MCF 10A (cell line): Measurements from ENCODE around the gene CTDNEP1. TPM values are rescaled to one million over a fixed set of nuclear protein-coding genes. Genes with fewer than 3 reads are reported as not detected.

ENCODE experiments used
- BruUV-seq: library from RNA; stranded (reverse); fragments of 400-500 nt; replicated peaks from 2 replicates; lab custom pipeline; 2021; lab: Mats Ljungman, UMichigan
- CTCF ChIA-PET: fragments of 300-600 bp; sonication (Branson Sonifier 250); formaldehyde crosslinking; extraction: SDS; loops from one replicate; lab custom pipeline; 2021; ENCODE audit warnings: antibody characterized with exemption, inconsistent platforms; lab: Yijun Ruan, JAX
- POLR2A ChIA-PET: fragments of 300-600, 350-650 bp; sonication (Branson Sonifier 250); formaldehyde crosslinking; extraction: SDS; loops from one replicate; lab custom pipeline; 2020; ENCODE audit warnings: antibody characterized with exemption, inconsistent platforms; lab: Yijun Ruan, JAX
- DNase-seq: peaks from one replicate; pipeline ENCODE4 v3.0.0-alpha.2; 2018; ENCODE audit not compliant: unreplicated experiment
- H3K27ac Mint-ChIP-seq: one replicate; pipeline ENCODE4 v1.8.0; 2022; ENCODE audit warnings: mild to moderate bottlenecking, low read depth, mixed read lengths; ENCODE audit not compliant: unreplicated experiment
- H3K27me3 Mint-ChIP-seq: one replicate; pipeline ENCODE4 v1.8.0; 2022; ENCODE audit warnings: mixed read lengths; ENCODE audit not compliant: insufficient read depth, unreplicated experiment
- H3K36me3 Mint-ChIP-seq: one replicate; pipeline ENCODE4 v1.8.0; 2022; ENCODE audit warnings: mild to moderate bottlenecking, moderate library complexity, mixed read lengths; ENCODE audit not compliant: insufficient read depth, unreplicated experiment
- H3K4me1 Mint-ChIP-seq: one replicate; pipeline ENCODE4 v1.8.0; 2022; ENCODE audit warnings: mixed read lengths; ENCODE audit not compliant: insufficient read depth, unreplicated experiment
- H3K4me3 Mint-ChIP-seq: one replicate; pipeline ENCODE4 v1.8.0; 2022; ENCODE audit warnings: mild to moderate bottlenecking, moderate library complexity, mixed read lengths; ENCODE audit not compliant: unreplicated experiment
- H3K9me3 Mint-ChIP-seq: one replicate; pipeline ENCODE4 v1.8.0; 2022; ENCODE audit warnings: mixed read lengths; ENCODE audit not compliant: unreplicated experiment
- intact Hi-C: fragments of 100-400 bp; cut with micrococcal nuclease; formaldehyde crosslinking; loops from 2 replicates; pipeline ENCODE4 v1.14.1; 2022
- total RNA-seq: library from RNA; stranded (reverse); gene quantifications from 2 replicates; pipeline ENCODE4 v1.2.3, GENCODE V29; 2022
- TF ChIP-seq, protein P1 (sequence below): fragments of 200-600 bp; IDR thresholded peaks from one replicate; pipeline ENCODE4 v1.8.0; 2022; ENCODE audit warnings: antibody characterized with exemption, mild to moderate bottlenecking; ENCODE audit not compliant: unreplicated experiment

The CTDNEP1 gene
- total RNA-seq, 1 experiment from 2014 or later, result 148 TPM

DNA sequence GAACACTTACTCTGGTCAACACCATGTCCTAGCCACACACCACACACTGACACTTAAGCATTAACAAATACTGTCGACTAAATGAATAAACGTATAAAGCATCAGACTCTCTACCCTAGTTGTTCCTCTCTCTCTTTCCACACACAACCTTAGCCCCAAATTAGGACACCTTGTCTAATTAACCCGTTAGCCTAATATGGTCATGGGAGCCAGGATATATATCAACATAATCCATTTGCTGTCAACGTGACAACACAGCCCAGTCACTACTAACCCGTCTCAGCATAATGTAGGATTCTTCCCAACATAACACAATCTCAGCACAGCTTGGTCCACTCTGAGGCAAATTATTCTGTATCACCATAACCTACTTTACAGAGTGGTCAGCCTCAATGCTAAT, 19.4 kb downstream of the CTDNEP1 start:
- TF ChIP-seq, protein P1, sequence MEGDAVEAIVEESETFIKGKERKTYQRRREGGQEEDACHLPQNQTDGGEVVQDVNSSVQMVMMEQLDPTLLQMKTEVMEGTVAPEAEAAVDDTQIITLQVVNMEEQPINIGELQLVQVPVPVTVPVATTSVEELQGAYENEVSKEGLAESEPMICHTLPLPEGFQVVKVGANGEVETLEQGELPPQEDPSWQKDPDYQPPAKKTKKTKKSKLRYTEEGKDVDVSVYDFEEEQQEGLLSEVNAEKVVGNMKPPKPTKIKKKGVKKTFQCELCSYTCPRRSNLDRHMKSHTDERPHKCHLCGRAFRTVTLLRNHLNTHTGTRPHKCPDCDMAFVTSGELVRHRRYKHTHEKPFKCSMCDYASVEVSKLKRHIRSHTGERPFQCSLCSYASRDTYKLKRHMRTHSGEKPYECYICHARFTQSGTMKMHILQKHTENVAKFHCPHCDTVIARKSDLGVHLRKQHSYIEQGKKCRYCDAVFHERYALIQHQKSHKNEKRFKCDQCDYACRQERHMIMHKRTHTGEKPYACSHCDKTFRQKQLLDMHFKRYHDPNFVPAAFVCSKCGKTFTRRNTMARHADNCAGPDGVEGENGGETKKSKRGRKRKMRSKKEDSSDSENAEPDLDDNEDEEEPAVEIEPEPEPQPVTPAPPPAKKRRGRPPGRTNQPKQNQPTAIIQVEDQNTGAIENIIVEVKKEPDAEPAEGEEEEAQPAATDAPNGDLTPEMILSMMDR, result no peak
- intact Hi-C loops, result no loop called here
- H3K4me1 Mint-ChIP-seq, result peaks cover 35% of the 10 kb centered on the region
- BruUV-seq, result TSS peak; percentile 6
- H3K27ac Mint-ChIP-seq, result no peak overlapping the region
- CTCF ChIA-PET, result interaction anchor here (0.7 to 1.4 kb wide), 2 partner anchors 9 to 12 kb away, joined by 3 to 5 read pairs; no protein-coding TSS in a partner anchor
- H3K9me3 Mint-ChIP-seq, result no peaks in the 10 kb centered on the region
- no peak for DNase-seq
- peak overlapping the region; percentile 91 for H3K4me3 Mint-ChIP-seq
- POLR2A ChIA-PET, result interaction anchor here (3.5 to 14.3 kb wide), 2 partner anchors 11 kb away, joined by 35 to 278 read pairs; partner anchors contain the start of genes ACADVL, DLG4 and GABARAP
- H3K27me3 Mint-ChIP-seq, result no peaks in the 10 kb centered on the region
- H3K36me3 Mint-ChIP-seq, result peaks cover 86% of the 10 kb centered on the region

DNA sequence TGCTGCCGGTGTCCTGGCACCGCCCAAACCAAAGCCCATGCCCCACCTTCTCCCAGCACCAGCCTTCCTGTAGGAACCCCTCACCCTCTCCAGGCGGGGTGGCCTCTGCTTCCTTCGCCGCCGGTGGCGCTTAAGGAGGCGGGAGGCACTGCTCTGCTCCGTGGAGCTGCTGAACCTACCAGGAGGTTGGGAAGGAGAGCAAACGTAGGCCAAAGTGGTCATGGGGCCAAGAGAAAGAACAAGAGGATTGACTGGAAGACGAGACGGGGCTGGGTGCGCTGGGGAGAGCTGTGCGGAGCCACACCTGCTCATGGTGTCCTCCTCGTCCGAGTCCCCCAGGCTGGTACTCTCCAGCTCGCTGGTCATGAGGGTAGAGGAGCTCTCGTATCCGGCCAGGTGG, 22.0 kb downstream of the CTDNEP1 start:
- H3K36me3 Mint-ChIP-seq, result peaks cover 78% of the 10 kb centered on the region
- no peak for DNase-seq
- peak overlapping the region; percentile 84 for H3K27ac Mint-ChIP-seq
- ChIA-PET CTCF (interaction anchor here (1.1 kb wide), 1 partner anchor 183 kb away, joined by 4 read pairs; no protein-coding TSS in a partner anchor), POLR2A (interaction anchor here (0.8 to 14.3 kb wide), 2 partner anchors 8 to 67 kb away, joined by 3 to 278 read pairs; partner anchors contain the start of genes ACADVL and DLG4)
- no peaks in the 10 kb centered on the region for H3K27me3 Mint-ChIP-seq
- intact Hi-C loops, result no loop called here
- no TSS peak for BruUV-seq
- H3K4me3 Mint-ChIP-seq, result no peak overlapping the region
- H3K9me3 Mint-ChIP-seq, result no peaks in the 10 kb centered on the region
- TF ChIP-seq, protein P1, result no peak
- peaks cover 18% of the 10 kb centered on the region for H3K4me1 Mint-ChIP-seq

DNA sequence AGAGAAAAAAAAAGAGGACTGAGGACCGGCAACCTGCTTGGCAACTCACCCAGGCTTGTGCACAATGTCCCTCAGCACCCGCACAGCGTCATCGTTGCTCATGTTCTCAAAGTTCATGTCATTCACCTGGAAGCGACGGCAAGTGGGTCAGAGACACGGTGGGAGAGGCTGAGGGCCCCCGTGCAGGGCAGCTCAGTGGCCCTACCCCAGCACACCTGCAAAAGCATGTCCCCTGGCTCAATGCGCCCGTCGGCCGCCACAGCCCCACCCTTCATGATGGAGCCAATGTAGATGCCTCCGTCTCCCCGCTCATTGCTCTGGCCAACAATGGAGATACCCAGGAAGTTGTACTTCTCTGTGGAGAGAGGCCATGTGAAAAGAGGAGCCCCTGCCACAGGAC, 22.6 kb downstream of the CTDNEP1 start:
- peak overlapping the region; percentile 84 for H3K27ac Mint-ChIP-seq
- H3K36me3 Mint-ChIP-seq, result peaks cover 78% of the 10 kb centered on the region
- no peak overlapping the region for H3K4me3 Mint-ChIP-seq
- POLR2A ChIA-PET, result no interaction called here
- CTCF ChIA-PET, result interaction anchor here (1.1 kb wide), 1 partner anchor 183 kb away, joined by 4 read pairs; no protein-coding TSS in a partner anchor
- TF ChIP-seq, protein P1, result no peak
- no TSS peak for BruUV-seq
- no peaks in the 10 kb centered on the region for H3K9me3 Mint-ChIP-seq
- H3K27me3 Mint-ChIP-seq, result no peaks in the 10 kb centered on the region
- H3K4me1 Mint-ChIP-seq, result peaks cover 18% of the 10 kb centered on the region
- no peak for DNase-seq
- intact Hi-C loops, result no loop called here

DNA sequence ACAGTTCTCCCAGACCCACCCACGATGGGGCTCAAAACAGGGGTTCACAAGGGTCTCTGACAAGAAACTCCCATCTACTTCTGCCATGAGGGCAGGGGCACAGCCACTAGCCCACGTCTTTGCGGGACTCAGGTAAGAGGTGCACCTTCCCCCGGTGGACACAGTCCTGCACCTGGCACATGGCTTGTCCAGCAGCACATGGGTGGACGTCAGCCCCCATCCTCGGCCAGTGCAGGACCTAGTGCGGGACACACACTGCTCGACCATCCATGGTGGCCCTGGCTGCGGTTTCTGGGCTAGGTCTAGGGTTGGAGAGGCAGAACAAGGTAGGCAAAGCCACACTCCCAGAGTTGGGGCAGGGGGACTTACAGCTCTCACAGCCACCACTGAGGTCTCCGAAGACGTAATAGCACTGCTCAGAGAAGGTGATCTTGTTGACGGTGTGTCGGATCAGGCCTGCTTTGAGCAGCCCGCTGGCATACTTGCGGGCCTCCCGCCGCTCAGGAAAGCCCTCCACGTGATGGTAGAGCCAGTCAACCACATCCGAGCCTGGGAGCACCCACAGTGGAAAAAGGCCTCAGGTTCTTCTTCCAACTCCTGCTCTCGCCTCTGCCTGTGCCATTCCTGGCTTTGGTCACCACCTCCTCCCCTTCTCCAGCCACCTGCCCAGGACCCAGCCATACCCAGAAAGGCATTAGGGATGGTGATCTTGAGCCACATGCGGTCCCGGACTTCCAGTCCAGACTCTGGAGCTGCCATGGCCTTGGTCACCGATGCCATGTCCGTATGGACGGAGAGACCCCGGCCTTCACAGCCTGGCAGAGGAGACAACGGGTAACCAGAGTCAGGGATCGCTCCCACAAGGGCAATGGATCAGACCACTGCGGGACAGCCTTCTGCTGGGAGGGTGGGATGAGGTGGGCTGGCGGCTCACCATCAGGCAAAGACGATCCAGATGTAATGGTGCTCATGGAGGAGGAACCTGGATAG, 24.5 kb downstream of the CTDNEP1 start:
- Mint-ChIP-seq H3K4me1 (peaks cover 15% of the 10 kb centered on the region), H3K27ac (peak overlapping the region; percentile 84), H3K9me3 (no peaks in the 10 kb centered on the region), H3K27me3 (no peaks in the 10 kb centered on the region), H3K4me3 (no peak overlapping the region), H3K36me3 (peaks cover 86% of the 10 kb centered on the region)
- intact Hi-C loops, result no loop called here
- TF ChIP-seq, protein P1, result no peak
- CTCF ChIA-PET, result interaction anchor here (1.0 kb wide), 1 partner anchor 13 kb away, joined by 3 read pairs; no protein-coding TSS in a partner anchor
- no peak for DNase-seq
- POLR2A ChIA-PET, result no interaction called here
- no TSS peak for BruUV-seq
